ENCODE results near the gene PHAX.
"Not testable (repeated sequence)": the region's sequence is repeated elsewhere in the genome, so short reads cannot be mapped to it uniquely, and the experiment has no call there.

- TF ChIP-seq CTCF, POLR2A, POLR2AphosphoS5 (IDR thresholded peaks at IDR 0.05): not testable (repeated sequence)
Observed at GRCh38 chr5:126671681-126672080, 70.9 kb downstream of the PHAX start.
